Suppressor macrophage treated with lipopolysaccharide for 4 hours (primary cell): Measurements from ENCODE around the gene MARCO.
A peak's percentile ranks its signal among the peaks of the same experiment; 100 is the strongest.

Source experiments
- DNase-seq: peaks from one replicate; pipeline ENCODE4 v3.0.0-alpha.2; 2020

MARCO gene, protein sequence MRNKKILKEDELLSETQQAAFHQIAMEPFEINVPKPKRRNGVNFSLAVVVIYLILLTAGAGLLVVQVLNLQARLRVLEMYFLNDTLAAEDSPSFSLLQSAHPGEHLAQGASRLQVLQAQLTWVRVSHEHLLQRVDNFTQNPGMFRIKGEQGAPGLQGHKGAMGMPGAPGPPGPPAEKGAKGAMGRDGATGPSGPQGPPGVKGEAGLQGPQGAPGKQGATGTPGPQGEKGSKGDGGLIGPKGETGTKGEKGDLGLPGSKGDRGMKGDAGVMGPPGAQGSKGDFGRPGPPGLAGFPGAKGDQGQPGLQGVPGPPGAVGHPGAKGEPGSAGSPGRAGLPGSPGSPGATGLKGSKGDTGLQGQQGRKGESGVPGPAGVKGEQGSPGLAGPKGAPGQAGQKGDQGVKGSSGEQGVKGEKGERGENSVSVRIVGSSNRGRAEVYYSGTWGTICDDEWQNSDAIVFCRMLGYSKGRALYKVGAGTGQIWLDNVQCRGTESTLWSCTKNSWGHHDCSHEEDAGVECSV

DNA sequence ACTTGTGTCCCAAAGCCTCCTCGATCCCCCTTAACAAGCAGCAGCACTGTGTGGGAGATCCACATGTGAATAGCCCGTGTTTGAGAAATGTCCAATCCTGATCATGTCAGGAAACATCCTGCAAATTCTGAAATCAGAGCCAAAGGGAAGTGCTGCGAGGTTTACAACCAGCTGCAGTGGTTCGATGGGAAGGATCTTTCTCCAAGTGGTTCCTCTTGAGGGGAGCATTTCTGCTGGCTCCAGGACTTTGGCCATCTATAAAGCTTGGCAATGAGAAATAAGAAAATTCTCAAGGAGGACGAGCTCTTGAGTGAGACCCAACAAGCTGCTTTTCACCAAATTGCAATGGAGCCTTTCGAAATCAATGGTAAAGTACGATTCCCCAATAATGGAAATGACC lies at the start of gene MARCO:
Gene MARCO, plus strand, starts transcription at position 164 of the 400 bp plus-strand sequence. Its CDS starts 107 bp downstream, at position 271.
- no peak for DNase-seq

DNA sequence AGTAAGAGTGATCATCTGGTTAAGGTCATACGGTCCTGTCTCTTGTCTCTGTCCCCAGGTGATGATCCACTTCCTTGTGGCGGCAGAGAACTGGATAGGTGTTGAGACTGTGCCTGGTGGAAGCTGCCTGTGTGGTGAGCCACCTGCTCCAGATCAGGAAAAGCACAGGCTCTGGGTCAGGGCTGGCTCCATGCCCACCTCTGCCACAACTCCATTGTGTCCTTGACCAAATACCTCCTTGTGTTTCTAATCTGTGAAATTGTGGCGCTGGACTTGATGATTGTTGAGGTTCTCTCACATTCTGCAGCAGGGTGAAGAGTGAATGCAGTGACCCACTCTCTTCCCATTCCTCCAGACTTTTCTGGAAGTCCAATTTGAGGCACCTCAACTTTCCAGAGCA lies 48.9 kb upstream of the MARCO start:
- DNase-seq: no peak

DNA sequence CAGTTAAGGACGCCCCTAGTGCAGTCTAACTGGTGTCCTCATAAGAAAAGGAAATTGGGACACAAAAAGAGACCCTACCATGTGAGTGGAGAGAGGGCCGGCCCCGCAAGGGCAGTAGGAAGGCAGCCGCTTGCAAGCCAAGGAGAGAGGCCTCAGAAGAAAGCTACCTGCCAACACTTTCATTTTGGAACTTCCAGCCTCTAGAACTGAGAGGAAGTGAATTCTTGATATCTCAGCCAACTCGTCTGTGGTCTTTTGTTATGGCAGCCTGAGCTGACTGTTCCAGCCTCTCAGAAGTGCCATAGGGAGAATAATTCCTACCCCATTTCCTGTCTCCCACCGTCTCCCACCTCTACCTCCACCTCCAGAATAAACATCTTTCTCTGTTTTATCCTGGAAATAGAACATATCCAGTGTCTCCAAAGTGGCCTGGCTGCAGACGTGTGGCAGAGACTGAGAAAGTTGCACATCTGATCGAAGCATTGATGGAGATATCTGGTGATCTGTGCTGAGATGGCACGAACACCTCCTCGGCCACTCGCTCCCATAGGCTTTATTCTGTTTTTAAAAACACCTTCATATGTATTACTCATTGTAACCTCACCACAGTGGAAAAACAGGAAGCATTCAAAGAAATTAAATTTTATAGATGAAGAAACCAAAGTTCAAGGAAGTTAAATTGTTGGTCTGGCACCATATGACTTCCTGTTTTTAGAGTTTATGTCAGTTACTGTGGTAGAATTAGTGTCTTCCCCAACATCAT lies 39.5 kb upstream of the MARCO start:
- DNase-seq: peak; percentile 74

DNA sequence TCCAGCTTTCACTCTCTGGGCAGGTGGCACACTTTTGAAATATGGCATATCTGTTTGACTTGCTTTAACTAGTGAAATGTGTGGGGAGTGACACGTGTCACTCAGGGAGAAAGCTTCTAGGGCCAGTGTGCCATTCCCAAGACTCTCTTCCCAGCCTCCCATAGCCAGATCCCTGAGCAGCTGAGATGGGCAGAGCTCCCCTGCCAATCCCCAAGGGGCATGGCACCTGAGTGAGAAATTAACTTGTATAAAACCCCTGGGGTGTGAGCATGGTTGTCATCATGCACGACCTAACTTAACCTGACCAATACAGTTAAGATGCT lies 39.0 kb upstream of the MARCO start:
- no peak for DNase-seq

DNA sequence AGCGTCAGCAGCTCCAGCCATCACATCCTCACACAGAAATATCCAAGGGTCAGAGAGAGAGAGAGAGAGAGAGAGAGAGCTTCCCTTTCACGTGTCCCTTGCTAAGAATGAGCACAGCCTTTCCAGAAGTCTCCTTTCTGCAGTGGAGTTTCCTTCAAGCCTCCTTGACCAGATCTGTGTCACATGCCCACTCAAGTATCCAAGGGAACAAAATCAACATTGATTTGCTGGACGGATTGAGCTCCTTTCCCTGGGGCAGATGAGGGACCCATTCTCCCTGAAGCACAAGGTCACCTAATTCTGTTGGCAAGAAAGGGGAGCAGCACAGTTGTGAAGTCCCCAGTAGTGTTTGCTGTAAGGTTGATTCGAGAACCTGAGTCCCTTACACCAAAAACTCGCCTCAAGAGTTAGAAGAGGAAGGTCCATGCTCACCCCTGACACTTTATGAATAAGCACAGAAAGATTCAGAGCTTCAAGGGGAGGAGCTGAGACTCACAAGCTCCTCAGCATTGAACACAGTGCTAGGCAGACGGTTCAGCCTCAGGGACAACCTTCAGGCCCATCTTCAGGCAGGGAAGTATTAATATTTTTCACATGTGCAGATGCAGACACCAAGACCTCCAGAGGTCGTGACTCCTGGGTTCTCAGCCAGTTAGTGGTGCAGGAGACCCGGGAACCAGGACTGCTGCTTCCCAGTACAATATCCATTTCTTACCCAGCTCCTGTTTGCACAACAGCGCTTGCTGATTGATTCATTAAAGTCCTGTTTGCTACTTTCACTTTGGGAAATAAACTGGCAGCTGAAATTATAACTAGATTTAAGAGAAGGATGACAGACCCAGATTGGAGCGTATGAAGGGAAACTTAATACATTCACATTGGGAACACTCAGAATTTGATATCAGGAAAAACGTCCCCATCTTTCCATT lies 38.2 kb upstream of the MARCO start:
- DNase-seq: peak; percentile 45

DNA sequence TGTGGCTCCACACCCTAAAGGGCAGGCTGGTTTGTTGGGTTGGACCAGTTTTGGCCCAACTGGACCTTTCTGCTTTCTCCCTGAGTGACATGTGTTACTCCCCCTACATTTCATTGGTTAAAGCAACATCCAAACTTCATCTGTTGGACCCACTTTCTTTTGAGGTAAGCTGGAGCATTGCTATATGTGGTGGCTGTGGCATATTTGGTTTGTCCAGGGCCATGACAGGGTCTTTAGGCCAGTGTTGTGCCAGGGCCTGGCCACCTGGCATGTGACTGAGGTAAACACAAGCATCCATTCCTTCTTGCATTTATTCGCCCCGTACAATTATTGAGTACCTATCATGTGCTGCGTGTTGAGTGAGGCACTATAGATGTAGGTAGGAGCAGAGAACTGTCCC lies 36.8 kb upstream of the MARCO start:
- no peak for DNase-seq

DNA sequence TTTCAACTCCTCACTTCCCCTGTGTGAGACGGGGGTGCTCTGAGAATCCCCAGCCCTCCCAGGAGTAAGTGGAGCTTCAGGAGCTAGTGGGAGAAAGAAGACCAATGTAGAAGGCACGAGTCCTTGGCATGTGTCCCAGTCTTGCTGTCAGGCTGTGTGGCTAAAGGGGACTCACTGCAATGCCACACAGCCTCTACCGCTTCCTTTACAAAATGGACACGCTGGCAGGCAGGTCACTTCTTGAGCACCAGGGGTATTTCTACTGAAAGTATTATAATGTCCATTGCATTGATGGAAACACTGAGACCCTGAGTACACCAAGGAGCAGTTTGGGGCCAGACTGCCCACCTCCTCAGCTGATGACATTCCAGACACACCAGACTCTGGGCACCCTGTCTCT lies 35.8 kb upstream of the MARCO start:
- no peak for DNase-seq

DNA sequence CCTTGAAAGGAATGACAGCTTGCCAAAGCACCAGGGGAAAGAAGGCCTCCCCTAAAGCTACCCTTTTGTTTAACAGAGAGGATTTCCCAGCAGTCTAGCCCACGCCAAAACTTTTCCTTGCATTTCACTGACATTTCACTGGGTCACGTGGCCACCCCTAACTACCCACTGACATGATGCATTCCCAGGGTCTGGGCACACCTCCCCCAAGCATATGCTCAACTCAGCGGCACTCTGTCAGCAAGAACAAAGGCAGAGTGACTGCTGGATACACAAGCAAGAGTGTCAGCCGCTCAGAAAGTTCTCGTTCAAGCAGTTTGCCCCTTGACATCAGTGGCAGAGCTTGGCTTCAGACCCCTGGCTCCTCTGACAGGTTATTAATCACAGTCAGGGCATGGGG lies 34.2 kb upstream of the MARCO start:
- DNase-seq: no peak

DNA sequence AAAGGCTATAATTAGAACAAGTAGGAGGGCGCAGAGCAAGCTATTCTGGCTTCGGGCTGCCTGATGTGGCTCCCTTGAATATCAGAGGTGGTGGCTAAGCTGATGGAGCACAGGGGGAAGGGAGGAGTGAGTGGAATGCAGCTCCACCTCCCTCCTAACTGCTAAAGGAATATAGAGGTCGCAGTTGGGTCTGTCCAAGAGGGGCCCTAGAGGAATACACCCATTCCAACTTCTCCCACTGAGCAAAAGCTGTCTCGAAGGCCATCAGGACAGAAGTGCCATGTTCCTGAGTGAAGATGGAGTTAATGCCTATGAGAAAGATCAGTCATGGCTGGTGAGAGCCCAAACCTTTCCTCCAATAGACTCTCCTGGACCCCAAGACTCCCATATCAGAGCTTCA lies 32.8 kb upstream of the MARCO start:
- no peak for DNase-seq

DNA sequence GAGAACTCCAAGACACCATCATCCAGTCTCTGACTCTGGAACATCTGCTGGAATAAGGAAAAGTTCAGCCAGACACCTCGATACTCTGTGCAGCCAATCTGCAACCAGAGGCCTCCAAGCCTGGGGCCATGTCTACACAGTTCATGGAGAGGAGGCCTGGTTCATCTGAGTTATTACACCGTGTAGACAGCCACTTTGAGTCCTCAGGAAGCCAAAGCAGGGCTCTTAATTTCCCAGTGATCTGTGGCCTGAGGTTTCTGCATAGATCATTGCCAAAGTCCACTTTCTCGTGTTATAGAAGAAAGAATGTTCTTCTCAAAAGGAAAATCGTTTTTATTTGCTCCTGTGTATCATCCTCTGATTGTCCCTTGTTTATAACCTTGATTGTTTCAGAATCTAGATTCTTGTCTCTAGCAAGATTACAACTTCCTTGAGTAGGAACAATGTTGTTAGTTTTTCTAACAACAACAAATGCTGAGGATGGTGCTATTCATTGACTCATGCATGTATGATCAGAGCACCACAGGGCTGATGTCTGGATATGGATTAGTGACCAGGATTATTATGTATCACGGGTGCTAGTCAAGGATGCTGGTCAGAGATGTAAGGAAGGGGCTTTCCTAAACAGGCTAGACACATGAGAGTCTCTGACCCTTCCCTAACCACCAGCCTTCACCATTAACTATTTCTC lies 30.7 kb upstream of the MARCO start:
- DNase-seq: no peak

DNA sequence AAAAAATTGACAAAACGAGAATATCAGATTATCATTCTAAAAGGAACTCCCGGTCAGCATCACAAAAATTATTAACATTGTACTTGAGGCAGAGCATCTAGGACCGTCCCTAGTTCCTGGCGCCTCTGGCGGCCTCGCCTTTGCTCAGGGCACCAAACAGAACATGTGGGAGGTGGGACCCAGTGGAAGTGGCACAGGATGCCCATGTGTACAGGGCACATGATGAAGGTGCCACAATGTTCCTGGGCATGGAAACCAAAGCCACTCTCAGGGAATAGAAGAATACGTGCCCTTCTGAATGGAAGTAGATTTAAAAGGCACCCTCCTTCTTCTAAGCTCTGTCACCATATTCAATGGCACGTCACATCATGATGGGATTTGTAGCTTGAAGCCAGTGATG lies 30.1 kb upstream of the MARCO start:
- DNase-seq: no peak

DNA sequence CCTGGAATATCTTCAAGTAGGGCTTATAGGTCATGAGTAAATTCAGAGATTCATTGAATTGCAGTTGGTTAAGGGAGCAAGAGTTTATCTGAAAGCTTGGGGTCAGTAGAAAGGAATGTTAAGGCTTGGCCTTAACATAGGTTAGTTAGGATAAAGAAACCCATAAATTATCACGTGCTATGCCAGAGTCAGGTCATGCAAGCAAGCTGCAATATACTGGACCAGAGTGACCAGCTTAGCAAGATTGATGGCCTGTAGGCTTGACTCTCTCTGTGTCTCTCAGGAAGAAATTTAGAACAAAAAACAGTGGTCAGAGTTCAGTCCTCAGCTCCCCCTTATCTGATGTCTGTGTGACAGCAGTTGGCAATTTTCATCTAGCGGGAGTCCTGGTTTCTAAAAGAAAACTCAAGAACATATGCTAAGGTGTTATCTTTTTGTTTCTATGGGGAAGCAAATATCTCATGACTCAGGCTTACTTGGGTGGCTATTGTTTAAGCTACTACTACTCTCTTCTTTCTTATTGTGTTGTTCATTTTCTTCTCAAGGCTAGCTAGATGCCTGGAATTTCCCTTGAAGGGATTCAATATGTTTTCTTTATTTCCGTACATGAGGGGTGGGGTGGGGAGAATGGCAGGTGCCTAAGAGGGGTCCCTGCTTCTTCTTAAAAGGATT lies 28.7 kb upstream of the MARCO start:
- no peak for DNase-seq

DNA sequence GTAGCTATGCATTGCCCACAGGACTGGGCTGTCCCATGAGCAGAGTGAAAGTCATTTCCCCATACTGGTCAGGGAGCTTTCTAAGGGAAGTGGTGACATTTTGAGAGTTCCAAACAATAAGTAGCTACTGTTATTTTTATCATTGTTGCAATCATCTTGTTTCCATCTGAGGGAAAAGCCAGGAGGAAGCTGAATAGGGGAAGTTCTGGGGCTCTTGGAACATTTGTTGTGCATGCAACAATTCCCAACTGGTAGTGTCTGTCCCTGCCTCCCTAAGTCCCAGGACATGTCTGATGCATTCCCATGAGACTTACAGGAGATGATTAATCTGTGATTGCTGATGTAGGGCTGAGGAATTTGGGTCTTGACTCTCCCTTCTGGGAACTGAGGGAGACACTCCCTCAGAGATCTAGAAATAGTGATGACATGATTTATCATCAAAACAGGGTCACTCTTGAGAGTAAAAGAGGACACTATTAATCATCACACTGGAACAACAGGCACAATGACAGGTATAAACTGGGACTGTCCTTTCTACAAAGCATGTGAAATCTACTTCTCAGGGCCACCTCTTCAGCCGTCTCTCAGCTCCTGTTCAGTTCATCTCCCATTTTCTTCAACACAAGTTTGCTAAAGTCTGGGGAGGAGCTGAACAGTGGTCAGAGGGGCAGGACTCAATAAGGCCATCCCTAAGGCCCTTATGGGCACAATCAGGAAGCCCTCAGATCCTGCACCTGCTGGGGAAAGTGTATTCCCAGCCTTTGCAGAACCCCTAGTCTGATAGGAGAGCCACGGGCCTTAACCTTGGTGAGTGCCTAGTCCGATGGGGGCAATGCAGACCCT lies 28.0 kb upstream of the MARCO start:
- DNase-seq: peak; percentile 97

DNA sequence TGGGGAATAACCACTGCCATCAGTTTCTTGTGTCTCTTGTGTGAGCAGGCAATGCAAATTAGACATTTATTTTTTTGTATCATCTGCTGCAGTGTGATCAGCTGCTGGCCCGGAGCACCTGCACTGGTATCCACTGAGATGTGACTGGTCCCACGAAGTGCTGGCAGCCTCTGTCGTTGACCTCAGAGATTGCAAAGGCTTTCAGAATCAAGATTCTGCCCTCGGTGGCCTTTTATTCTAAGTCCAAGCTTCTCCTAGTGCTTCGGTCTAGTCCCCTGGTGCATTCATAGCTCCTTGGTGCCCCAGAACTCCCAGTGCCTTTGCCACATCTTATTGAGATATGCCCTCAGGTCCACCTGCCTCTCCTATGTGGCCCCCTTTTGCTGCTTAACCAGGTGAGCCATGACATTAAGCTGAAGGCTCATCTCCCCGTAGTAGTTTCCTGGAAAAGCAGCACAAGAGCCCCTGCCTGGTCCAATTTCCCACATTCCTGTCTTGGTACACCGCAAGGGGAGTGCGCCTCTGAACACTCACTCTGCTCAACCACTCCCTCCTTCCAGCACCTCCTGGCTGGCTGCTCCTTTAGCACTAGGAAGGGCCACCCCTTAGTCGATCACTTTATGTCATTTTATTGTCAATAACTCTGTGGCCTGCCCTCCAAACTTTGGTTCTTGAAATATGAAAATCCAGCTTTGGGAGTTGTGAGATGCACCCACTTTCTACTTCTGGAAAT lies 27.1 kb upstream of the MARCO start:
- no peak for DNase-seq

DNA sequence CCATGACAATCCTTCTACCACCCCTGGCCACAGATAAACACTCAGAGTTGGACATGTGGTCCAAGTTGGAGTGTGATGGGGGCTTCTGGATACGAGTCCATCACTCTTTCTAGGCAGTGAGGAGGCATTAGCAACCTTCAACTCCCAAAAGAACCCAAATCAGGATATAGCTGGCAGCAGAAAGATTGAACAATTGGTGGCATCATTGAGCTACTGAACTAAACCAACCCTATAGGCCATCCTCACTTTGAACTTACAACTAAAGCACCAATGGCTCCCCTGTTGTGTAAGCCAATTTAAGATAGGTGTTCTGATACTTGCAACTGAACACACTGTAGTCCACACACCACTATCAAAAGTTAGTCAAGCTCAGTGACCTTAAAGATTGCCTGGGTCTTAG lies 24.0 kb upstream of the MARCO start:
- DNase-seq: no peak

DNA sequence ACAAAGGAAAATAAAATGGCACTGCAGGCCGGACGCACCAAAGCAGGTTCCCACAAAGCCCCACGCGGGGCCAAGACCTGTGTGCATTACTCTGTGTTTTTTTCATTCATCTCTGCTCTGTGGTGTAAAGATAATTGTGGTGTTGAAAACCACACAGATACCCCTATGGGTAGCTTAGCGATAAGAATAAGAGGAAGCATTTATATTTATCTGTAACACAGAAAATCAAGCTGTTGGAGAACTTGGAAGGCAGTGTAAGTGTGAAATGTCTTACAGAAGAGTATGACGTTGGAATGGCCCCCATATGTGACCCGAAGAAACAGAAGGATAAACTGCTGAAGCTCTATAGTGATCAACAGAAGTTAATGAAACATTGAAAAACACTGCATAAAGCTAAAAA lies 20.3 kb upstream of the MARCO start:
- DNase-seq: no peak

DNA sequence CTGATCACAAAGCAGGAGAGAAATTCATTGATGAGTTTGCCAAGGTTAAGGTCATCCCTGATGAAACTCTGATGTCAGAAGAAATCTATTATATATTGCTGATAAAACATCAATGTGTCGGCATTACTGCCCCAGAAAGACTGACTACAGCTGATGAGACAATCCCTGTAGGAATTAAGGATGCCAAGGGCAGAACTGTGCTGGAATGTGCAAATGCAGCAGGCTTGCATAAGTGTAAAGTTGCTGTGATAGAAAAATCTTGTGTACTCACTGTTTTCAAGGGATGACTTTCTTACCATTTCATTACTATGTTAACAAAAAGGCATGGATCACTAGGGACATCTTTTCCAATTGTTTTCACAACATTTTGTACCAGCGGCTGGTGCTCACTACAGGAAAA lies 19.7 kb upstream of the MARCO start:
- DNase-seq: no peak

DNA sequence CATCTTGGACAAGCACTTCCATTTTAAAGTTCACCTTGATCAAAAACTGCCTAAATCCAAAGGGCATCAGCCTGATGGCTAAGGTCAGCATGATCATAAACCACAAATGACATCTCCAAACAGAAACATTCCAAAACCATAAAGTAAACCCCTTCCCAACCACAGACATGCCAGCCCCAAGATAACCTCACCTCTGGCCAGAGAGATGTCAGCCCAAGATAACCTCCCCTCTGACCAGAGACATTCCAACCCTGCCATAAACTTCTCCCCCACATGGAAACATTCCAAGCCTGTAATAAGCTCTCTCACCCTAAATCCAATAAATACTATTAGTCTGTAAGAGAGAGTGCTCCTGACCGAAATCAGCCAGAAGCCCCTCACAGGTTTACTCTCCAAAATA lies 18.6 kb upstream of the MARCO start:
- DNase-seq: no peak

DNA sequence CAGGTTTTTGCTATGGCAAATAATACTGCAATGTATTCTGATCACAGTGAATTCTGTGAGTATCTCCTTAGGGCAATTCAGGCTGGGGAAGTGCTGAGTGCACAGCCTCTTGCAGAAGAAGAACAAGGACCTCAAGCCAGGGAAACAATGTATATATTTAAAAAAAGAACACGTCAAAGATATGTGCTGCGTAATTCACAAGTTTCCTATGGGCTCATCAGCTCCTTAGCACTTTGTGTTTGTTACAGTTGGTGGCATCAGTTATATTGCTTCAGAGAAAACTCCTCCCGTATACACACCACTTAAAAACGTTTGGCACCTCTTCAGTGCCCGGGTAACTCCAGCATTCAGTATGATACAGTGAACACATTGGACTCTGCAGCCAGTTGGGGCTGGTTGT lies 16.5 kb upstream of the MARCO start:
- peak; percentile 55 for DNase-seq

DNA sequence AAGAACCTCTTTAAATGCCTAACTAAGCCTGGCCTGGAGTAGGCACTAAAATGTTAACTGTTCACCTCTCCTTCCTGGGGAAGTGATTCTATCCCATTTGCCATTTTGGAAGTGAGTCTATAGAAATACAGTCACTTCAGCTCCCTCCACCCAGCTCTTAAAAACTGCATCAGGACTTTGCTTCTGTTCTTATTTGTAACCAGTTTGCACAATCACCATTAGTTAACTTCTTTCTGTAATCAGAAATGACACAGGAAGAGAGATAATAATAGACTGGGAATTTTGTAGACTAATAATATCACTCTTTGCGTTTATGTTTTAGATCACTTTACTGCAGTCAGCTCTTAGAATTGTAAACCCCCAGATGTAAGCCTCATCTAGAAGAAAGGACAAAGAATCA lies 16.0 kb upstream of the MARCO start:
- DNase-seq: peak; percentile 90
